ENCODE data around the gene DPM1. TPM values are rescaled to one million over a fixed set of nuclear protein-coding genes. Genes with fewer than 3 reads are reported as not detected.

DPM1 gene
- total RNA-seq: 68.6 and 69.6 TPM in 2 replicates

GRCh38 chr20:50957798-50958614 lies at the start of gene DPM1:
DPM1 (minus strand) TSS chr20:50958532; CDS start chr20:50958523, 9 bp downstream.

GRCh38 chr20:50958615-50959542 lies 547 bp upstream of the DPM1 start, which contains the start of gene MOCS3:
MOCS3 (plus strand) TSS chr20:50958818; CDS start chr20:50958843, 25 bp downstream.

GRCh38 chr20:50931306-50932015 lies 26.9 kb downstream of the DPM1 start, which contains the start of gene ADNP:
ADNP (minus strand) TSS chr20:50931437; CDS start chr20:50903996, 27,441 bp downstream.

Other genes starting within 250 kb of the DPM1 start
- gene PARD6B, start 227.0 kb downstream of the DPM1 start, total RNA-seq: 2.0 and 4.3 TPM in 2 replicates
- gene BCAS4, start 163.5 kb downstream of the DPM1 start, total RNA-seq: 12.8 and 20.3 TPM in 2 replicates
- gene ADNP, start 27.1 kb downstream of the DPM1 start, total RNA-seq: 20.0 and 27.2 TPM in 2 replicates
- 7.1 and 9.0 TPM in 2 replicates for gene MOCS3, start 286 bp upstream of the DPM1 start, total RNA-seq
- 23.8 and 24.0 TPM in 2 replicates for gene KCNG1, start 64.6 kb upstream of the DPM1 start, total RNA-seq

Measured in airway epithelial cell (primary cell).